Tibial nerve (tissue), 4 donors: ENCODE results near the gene NBPF4.
"Not testable (repeated sequence)": the region's sequence is repeated elsewhere in the genome, so short reads cannot be mapped to it uniquely, and the experiment has no call there.

ENCODE experiments used
- EP300 ChIP-seq, 2 donors: sonication (generic); formaldehyde crosslinking; IDR thresholded peaks; one replicate each; pipeline ENCODE4 v1.6.1; 2017; ENCODE audit warnings: antibody characterized with exemption in 2 of 2, mild to moderate bottlenecking in 1 of 2
- POLR2A ChIP-seq, 2 donors: fragments of 450-650 bp; IDR thresholded peaks; one replicate each; pipeline ENCODE4 v1.6.1; 2017; ENCODE audit warnings: antibody characterized with exemption in 2 of 2, mild to moderate bottlenecking in 2 of 2, moderate library complexity in 2 of 2
- TF ChIP-seq, protein P1 (sequence below), 5 experiments: fragments of 200-600 bp in 3 of 5; fragments of 450-650 bp in 2 of 5; sonication (generic) in 3 of 5; IDR thresholded peaks; one replicate each; pipeline ENCODE4 v1.5.1; 2016 to 2019; ENCODE audit warnings: antibody characterized with exemption in 5 of 5, mild to moderate bottlenecking in 3 of 5, moderate library complexity in 2 of 5

DNA sequence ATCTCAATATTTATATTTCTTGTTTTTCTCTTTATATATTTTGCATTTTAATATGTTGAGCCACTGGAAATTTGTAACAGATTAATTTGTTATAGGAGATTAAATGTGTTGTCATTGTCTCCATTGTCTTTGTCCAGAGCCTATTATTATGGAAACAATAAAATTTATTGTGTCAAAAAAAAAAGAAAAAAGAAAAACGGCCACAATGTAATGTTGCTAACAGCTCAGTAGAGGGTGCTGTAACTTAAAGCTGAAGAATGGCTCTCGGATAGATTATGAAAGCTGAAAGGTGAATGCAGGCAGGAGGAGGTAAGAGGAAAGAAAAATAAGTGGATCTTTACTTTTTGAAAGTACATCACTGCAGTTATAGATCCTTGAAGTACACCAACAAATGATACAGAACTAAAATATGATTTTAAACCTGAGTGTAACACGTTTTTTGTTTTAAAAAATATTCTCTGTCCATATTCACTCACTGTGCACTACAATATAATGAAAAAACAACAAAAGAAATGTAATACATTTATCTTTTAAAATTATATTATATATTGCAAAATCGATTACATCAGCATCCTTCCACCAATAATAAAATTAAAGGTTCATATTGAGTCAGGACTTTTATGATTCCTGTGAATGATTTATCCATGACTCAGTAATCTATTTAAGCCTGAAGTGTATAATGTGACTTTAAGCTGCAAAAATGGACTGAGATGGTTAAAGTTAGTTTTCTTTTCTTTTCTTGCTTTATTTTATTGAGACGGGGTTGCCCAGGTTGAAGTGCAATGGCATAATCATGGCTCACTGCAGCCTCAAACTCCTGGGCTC, 29.0 kb downstream of the NBPF4 start:
- TF ChIP-seq, protein P1, sequence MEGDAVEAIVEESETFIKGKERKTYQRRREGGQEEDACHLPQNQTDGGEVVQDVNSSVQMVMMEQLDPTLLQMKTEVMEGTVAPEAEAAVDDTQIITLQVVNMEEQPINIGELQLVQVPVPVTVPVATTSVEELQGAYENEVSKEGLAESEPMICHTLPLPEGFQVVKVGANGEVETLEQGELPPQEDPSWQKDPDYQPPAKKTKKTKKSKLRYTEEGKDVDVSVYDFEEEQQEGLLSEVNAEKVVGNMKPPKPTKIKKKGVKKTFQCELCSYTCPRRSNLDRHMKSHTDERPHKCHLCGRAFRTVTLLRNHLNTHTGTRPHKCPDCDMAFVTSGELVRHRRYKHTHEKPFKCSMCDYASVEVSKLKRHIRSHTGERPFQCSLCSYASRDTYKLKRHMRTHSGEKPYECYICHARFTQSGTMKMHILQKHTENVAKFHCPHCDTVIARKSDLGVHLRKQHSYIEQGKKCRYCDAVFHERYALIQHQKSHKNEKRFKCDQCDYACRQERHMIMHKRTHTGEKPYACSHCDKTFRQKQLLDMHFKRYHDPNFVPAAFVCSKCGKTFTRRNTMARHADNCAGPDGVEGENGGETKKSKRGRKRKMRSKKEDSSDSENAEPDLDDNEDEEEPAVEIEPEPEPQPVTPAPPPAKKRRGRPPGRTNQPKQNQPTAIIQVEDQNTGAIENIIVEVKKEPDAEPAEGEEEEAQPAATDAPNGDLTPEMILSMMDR (IDR thresholded peaks at IDR 0.05), result peak in 3 of 5 experiments; percentile 45 to 74 (median 62)
- TF ChIP-seq POLR2A, EP300 (IDR thresholded peaks at IDR 0.05): not testable (repeated sequence)
